NT2/D1 (cell line): Measurements from ENCODE around the gene ITPK1.

Experiments
- SUZ12 ChIP-seq: IDR thresholded peaks from 2 replicates; pipeline ENCODE4 v1.6.1; 2011; ENCODE audit not compliant: insufficient read length, insufficient read depth; ENCODE audit errors: extremely low read depth
- YY1 ChIP-seq: IDR thresholded peaks from 2 replicates; pipeline ENCODE4 v1.6.1; 2011; ENCODE audit not compliant: insufficient read length, insufficient read depth
- ZNF274 ChIP-seq: IDR thresholded peaks from 2 replicates; pipeline ENCODE4 v1.6.1; 2011; ENCODE audit warnings: mild to moderate bottlenecking, low read depth, low read length

- no peak for TF ChIP-seq YY1
- TF ChIP-seq ZNF274, result no peak
- no peak for TF ChIP-seq SUZ12
These were observed 82.4 kb downstream of the ITPK1 start for GRCh38 chr14:93033084-93033982.
